ENCODE results near the gene IRS1. TPM values are rescaled to one million over a fixed set of nuclear protein-coding genes. Genes with fewer than 3 reads are reported as not detected.

The IRS1 gene
- total and polyA plus RNA-seq, 2 donors from 2014 or later: 4.5 to 13.4 TPM

GRCh38 chr2:226794751-226795171, 4.9 kb downstream of the IRS1 start:
- no peak for TF ChIP-seq CTCF (IDR thresholded peaks at IDR 0.05; ENCODE audit: borderline replicate concordance, extremely low read depth, insufficient read depth)
- Histone ChIP-seq H3K9ac (ENCODE audit: low read length in 3 of 3) (peak overlapping the region in 2 of 3 donors; percentile 8 to 70), H3K4me3 (ENCODE audit: low read length in 3 of 3) (peak overlapping the region; percentile 14 to 68 (median 35)), H3K4me1 (ENCODE audit: control insufficient read depth in 2 of 3, insufficient read depth in 2 of 3, low read depth in 1 of 3, low read length in 3 of 3) (peaks cover 3 to 33% (median 13%) of the 10 kb centered on the region in 3 donors), H3K27me3 (ENCODE audit: control insufficient read depth, insufficient read depth, low read length) (no peaks in the 10 kb centered on the region), H3K9me3 (ENCODE audit: control insufficient read depth in 2 of 3, insufficient read depth in 1 of 3, low read length in 3 of 3) (no peaks in the 10 kb centered on the region), H3K36me3 (ENCODE audit: control insufficient read depth in 2 of 3, insufficient read depth in 3 of 3, low read length in 3 of 3) (no peaks in the 10 kb centered on the region), H3K27ac (ENCODE audit: low read depth in 2 of 2, low read length in 2 of 2) (peak overlapping the region in 1 of 2 donors; percentile 74)
- FAIRE-seq: no peak
- intact Hi-C loops (cut with DNase I): loop anchor here (10.0 kb wide), 1 partner anchor 140 kb away; no protein-coding TSS in a partner anchor
- peak in 2 of 5 donors; percentile 51 to 72 for DNase-seq

- Histone ChIP-seq H3K9me3 (ENCODE audit: control insufficient read depth in 2 of 3, insufficient read depth in 1 of 3, low read length in 3 of 3) (no peaks in the 10 kb centered on the region), H3K36me3 (ENCODE audit: control insufficient read depth in 2 of 3, insufficient read depth in 3 of 3, low read length in 3 of 3) (no peaks in the 10 kb centered on the region), H3K27ac (ENCODE audit: low read depth in 2 of 2, low read length in 2 of 2) (peak overlapping the region; percentile 20 to 66), H3K27me3 (ENCODE audit: control insufficient read depth, insufficient read depth, low read length) (no peaks in the 10 kb centered on the region), H3K4me1 (ENCODE audit: control insufficient read depth in 2 of 3, insufficient read depth in 2 of 3, low read depth in 1 of 3, low read length in 3 of 3) (peaks cover 3 to 33% (median 13%) of the 10 kb centered on the region in 3 donors), H3K9ac (ENCODE audit: low read length in 3 of 3) (peak overlapping the region in 2 of 3 donors; percentile 26 to 70), H3K4me3 (ENCODE audit: low read length in 3 of 3) (peak overlapping the region; percentile 14 to 68 (median 35))
- intact Hi-C loops (cut with DNase I): loop anchor here (10.0 kb wide), 1 partner anchor 139 kb away; no protein-coding TSS in a partner anchor
- FAIRE-seq (no peak), DNase-seq (peak in 1 of 5 donors; percentile 19)
- no peak for TF ChIP-seq CTCF (IDR thresholded peaks at IDR 0.05; ENCODE audit: borderline replicate concordance, extremely low read depth, insufficient read depth)
These were observed 5.4 kb downstream of the IRS1 start for GRCh38 chr2:226794196-226794661.

- peak overlapping the region in 1 of 3 donors; percentile 70 for H3K9ac ChIP-seq (ENCODE audit: low read length in 3 of 3)
- no peaks in the 10 kb centered on the region for H3K9me3 ChIP-seq (ENCODE audit: control insufficient read depth in 2 of 3, insufficient read depth in 1 of 3, low read length in 3 of 3)
- H3K4me1 ChIP-seq (ENCODE audit: control insufficient read depth in 2 of 3, insufficient read depth in 2 of 3, low read depth in 1 of 3, low read length in 3 of 3): peaks cover 3 to 33% (median 13%) of the 10 kb centered on the region in 3 donors
- H3K27ac ChIP-seq (ENCODE audit: low read depth in 2 of 2, low read length in 2 of 2): peak overlapping the region; percentile 20 to 66
- no peak for FAIRE-seq
- TF ChIP-seq CTCF (IDR thresholded peaks at IDR 0.05; ENCODE audit: borderline replicate concordance, extremely low read depth, insufficient read depth): no peak
- H3K4me3 ChIP-seq (ENCODE audit: low read length in 3 of 3): peak overlapping the region in 2 of 3 donors; percentile 35 to 68
- H3K27me3 ChIP-seq (ENCODE audit: control insufficient read depth, insufficient read depth, low read length): no peaks in the 10 kb centered on the region
- H3K36me3 ChIP-seq (ENCODE audit: control insufficient read depth in 2 of 3, insufficient read depth in 3 of 3, low read length in 3 of 3): no peaks in the 10 kb centered on the region
- no peak for DNase-seq
- intact Hi-C loops (cut with DNase I): loop anchor here (10.0 kb wide), 1 partner anchor 139 kb away; no protein-coding TSS in a partner anchor
These were observed 6.0 kb downstream of the IRS1 start for GRCh38 chr2:226793646-226794045.
